OCI-LY3 (cell line): ENCODE data around the gene CDC42EP2.

Source experiments
- H2AFZ ChIP-seq: fragments of 200-600, 300-600 bp; shearing (Covaris generic); 2 replicates; pipeline ENCODE4 v1.6.0; 2014; ENCODE audit warnings: antibody characterized with exemption, low read depth, low read length
- H3K27ac ChIP-seq: fragments of 200-600, 300-600 bp; sonication (generic); 2 replicates; pipeline ENCODE4 v1.5.1; 2014; ENCODE audit warnings: mild to moderate bottlenecking, low read length, moderate library complexity, mixed read lengths
- H3K27me3 ChIP-seq: fragments of 200-600, 300-600 bp; sonication (generic); 2 replicates; pipeline ENCODE4 v1.6.1; 2014; ENCODE audit warnings: low read depth, low read length, mixed read lengths
- H3K36me3 ChIP-seq: fragments of 200-600, 300-600 bp; sonication (generic); replicated peaks from 2 replicates; pipeline ENCODE3; 2014; ENCODE audit warnings: low read depth, low read length, mixed read lengths
- H3K4me1 ChIP-seq: fragments of 300-600, 200-600 bp; sonication (generic); 2 replicates; pipeline ENCODE4 v1.6.1; 2014; ENCODE audit warnings: low read length, mixed read lengths
- H3K4me2 ChIP-seq: fragments of 200-600, 300-600 bp; sonication (generic); 2 replicates; pipeline ENCODE4 v1.6.1; 2014; ENCODE audit warnings: low read length, mixed read lengths
- H3K4me3 ChIP-seq: fragments of 300-600, 200-600 bp; sonication (generic); 2 replicates; pipeline ENCODE4 v1.5.1; 2014; ENCODE audit warnings: antibody characterized with exemption, mild to moderate bottlenecking, low read length, moderate library complexity
- H3K79me2 ChIP-seq: fragments of 300-600, 200-600 bp; shearing (Covaris generic); 2 replicates; pipeline ENCODE4 v1.6.1; 2014; ENCODE audit warnings: mild to moderate bottlenecking, low read length, mixed read lengths
- H3K9ac ChIP-seq: fragments of 300-600, 200-600 bp; shearing (Covaris generic); 2 replicates; pipeline ENCODE4 v1.6.0; 2014; ENCODE audit warnings: mild to moderate bottlenecking, low read length, moderate library complexity
- H3K9me3 ChIP-seq: fragments of 200-600, 300-600 bp; shearing (Covaris generic); 2 replicates; pipeline ENCODE4 v1.6.1; 2014; ENCODE audit warnings: low read length, mixed read lengths; ENCODE audit not compliant: insufficient read depth
- H4K20me1 ChIP-seq: fragments of 200-600, 300-600 bp; sonication (generic); 2 replicates; pipeline ENCODE4 v1.6.1; 2016; ENCODE audit warnings: low read length, mixed read lengths; ENCODE audit not compliant: insufficient read depth
- EZH2phosphoT487 ChIP-seq: fragments of 200-600 bp; shearing (Covaris generic); IDR thresholded peaks from 2 replicates; pipeline ENCODE4 v1.6.1; 2018; ENCODE audit warnings: antibody characterized with exemption, mixed run types, low read depth
- TF ChIP-seq, protein P1 (sequence below): fragments of 200-600, 300-600 bp; sonication (generic); IDR thresholded peaks from 2 replicates; pipeline ENCODE4 v1.5.1; 2014; ENCODE audit warnings: antibody characterized with exemption, low read length, low read depth

Gene CDC42EP2

GRCh38 chr11:65363770-65364169 lies 49.1 kb downstream of the CDC42EP2 start:
- Histone ChIP-seq H3K27me3 (no peaks in the 10 kb centered on the region), H3K79me2 (no peaks in the 10 kb centered on the region), H2AFZ (no peak overlapping the region), H3K36me3 (no peaks in the 10 kb centered on the region), H3K9ac (no peak overlapping the region), H3K27ac (no peak overlapping the region), H3K4me3 (no peak overlapping the region), H3K9me3 (no peaks in the 10 kb centered on the region), H3K4me2 (no peak overlapping the region), H4K20me1 (no peaks in the 10 kb centered on the region), H3K4me1 (0 out of 2 replicates have a peak, but pooled peaks cover 3% of the 10 kb centered on the region)
- no peak for TF ChIP-seq EZH2phosphoT487
- TF ChIP-seq, protein P1, sequence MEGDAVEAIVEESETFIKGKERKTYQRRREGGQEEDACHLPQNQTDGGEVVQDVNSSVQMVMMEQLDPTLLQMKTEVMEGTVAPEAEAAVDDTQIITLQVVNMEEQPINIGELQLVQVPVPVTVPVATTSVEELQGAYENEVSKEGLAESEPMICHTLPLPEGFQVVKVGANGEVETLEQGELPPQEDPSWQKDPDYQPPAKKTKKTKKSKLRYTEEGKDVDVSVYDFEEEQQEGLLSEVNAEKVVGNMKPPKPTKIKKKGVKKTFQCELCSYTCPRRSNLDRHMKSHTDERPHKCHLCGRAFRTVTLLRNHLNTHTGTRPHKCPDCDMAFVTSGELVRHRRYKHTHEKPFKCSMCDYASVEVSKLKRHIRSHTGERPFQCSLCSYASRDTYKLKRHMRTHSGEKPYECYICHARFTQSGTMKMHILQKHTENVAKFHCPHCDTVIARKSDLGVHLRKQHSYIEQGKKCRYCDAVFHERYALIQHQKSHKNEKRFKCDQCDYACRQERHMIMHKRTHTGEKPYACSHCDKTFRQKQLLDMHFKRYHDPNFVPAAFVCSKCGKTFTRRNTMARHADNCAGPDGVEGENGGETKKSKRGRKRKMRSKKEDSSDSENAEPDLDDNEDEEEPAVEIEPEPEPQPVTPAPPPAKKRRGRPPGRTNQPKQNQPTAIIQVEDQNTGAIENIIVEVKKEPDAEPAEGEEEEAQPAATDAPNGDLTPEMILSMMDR, result no peak

DNA sequence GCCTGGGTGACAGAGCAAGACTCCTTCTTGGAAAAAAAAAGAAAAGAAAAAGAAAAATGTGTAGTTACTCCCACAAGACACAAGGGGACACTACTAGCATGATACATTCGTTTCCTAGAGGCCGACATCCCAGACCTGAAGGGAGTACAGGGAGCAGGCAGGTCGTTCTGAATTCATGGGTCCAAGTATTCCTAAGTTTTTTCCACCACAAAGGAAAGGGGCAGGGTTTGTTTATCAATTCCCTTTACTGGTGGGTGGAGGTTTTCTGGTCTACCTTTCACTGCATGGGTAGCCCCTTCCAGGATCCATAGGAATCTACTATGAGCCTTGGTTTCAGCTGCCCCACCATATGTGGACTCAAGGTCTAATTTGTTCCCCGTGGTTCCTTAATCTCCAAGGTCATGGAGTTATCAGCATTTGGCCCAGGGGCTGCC lies 51.7 kb downstream of the CDC42EP2 start:
- TF ChIP-seq, protein P1, result peak; percentile 75
- no peak for TF ChIP-seq EZH2phosphoT487
- H4K20me1 ChIP-seq, result no peaks in the 10 kb centered on the region

DNA sequence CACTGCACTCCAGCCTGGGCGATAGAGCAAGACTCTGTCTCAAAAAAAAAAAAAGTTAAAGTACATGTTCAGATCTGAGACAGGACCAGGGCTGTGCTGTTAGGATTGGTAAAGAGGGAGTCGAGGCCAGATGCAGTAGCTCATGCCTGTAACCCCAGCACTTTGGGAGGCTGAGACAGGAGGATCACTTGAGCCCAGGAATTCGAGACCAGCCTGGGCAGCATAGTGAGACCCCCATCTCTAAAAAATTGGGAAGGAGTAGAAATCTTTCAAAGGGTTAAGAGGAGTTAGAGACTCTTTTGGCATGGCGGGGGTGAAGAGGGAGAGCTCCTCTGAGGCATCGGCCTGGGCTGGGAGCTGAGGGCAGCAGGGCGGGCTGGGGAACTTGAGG lies 56.0 kb downstream of the CDC42EP2 start:
- Histone ChIP-seq H3K4me1 (0 out of 2 replicates have a peak, but pooled peaks cover 3% of the 10 kb centered on the region), H4K20me1 (no peaks in the 10 kb centered on the region), H3K79me2 (no peaks in the 10 kb centered on the region), H2AFZ (no peak overlapping the region), H3K27ac (no peak overlapping the region), H3K4me2 (no peak overlapping the region), H3K27me3 (0 out of 2 replicates have a peak, but pooled peaks cover 3% of the 10 kb centered on the region), H3K36me3 (no peaks in the 10 kb centered on the region), H3K9me3 (no peaks in the 10 kb centered on the region), H3K9ac (no peak overlapping the region), H3K4me3 (no peak overlapping the region)
- no peak for TF ChIP-seq EZH2phosphoT487
- TF ChIP-seq, protein P1, result no peak

More for the DNA sequence above, 51.7 kb downstream of the CDC42EP2 start:
- Histone ChIP-seq H3K4me2 (peak overlapping the region; percentile 1; the same call in 1 of the 2 replicates), H2AFZ (no peak overlapping the region), H3K36me3 (no peaks in the 10 kb centered on the region), H3K9me3 (no peaks in the 10 kb centered on the region), H3K27ac (no peak overlapping the region), H3K4me1 (0 out of 2 replicates have a peak, but pooled peaks cover 3% of the 10 kb centered on the region), H3K79me2 (no peaks in the 10 kb centered on the region), H3K27me3 (0 out of 2 replicates have a peak, but pooled peaks cover 3% of the 10 kb centered on the region), H3K4me3 (no peak overlapping the region), H3K9ac (no peak overlapping the region)
